Measurements from ENCODE around the gene MEGF6. TPM values are rescaled to one million over a fixed set of nuclear protein-coding genes. Genes with fewer than 3 reads are reported as not detected.

Gene MEGF6
- total RNA-seq, 2 donors from 2014 or later = 273 to 304 TPM

DNA sequence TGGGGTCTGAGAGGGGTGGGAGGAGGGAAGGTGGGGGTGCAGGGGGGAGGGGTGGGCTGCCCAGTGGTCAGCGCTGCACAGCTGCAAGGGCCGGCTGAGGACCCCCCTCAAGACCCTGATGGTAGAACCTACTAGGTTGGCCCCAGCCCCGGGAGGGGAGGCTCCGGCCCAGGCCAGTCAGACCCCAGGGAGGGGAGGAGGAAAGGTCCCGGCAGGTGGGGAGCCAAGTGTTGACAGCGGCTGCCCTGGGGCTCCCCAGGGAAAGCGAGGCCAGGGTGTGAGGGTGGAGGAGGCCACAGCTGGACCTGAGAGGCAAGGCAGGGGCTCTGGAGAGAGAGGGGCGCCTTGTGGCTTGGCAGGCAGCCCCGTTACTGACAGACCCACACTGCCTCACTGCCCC is 31.1 kb downstream of the MEGF6 start:
- ATAC-seq (ENCODE audit: insufficient number of reproducible peaks, low FRiP score, low read depth) (no peak), DNase-seq (ENCODE audit: low spot score) (no peak)
- Histone ChIP-seq H3K9me3 (no peaks in the 10 kb centered on the region), H3K4me1 (ENCODE audit: control insufficient read depth in 1 of 2, low read depth in 2 of 2) (peaks cover 9 to 17% of the 10 kb centered on the region in 2 donors), H3K27ac (no peak overlapping the region), H3K36me3 (no peaks in the 10 kb centered on the region), H3K27me3 (replicated peaks; ENCODE audit: insufficient read depth) (no peaks in the 10 kb centered on the region), H3K4me3 (no peak overlapping the region)
- TF ChIP-seq, protein P1, sequence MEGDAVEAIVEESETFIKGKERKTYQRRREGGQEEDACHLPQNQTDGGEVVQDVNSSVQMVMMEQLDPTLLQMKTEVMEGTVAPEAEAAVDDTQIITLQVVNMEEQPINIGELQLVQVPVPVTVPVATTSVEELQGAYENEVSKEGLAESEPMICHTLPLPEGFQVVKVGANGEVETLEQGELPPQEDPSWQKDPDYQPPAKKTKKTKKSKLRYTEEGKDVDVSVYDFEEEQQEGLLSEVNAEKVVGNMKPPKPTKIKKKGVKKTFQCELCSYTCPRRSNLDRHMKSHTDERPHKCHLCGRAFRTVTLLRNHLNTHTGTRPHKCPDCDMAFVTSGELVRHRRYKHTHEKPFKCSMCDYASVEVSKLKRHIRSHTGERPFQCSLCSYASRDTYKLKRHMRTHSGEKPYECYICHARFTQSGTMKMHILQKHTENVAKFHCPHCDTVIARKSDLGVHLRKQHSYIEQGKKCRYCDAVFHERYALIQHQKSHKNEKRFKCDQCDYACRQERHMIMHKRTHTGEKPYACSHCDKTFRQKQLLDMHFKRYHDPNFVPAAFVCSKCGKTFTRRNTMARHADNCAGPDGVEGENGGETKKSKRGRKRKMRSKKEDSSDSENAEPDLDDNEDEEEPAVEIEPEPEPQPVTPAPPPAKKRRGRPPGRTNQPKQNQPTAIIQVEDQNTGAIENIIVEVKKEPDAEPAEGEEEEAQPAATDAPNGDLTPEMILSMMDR (IDR thresholded peaks at IDR 0.05) = no peak

DNA sequence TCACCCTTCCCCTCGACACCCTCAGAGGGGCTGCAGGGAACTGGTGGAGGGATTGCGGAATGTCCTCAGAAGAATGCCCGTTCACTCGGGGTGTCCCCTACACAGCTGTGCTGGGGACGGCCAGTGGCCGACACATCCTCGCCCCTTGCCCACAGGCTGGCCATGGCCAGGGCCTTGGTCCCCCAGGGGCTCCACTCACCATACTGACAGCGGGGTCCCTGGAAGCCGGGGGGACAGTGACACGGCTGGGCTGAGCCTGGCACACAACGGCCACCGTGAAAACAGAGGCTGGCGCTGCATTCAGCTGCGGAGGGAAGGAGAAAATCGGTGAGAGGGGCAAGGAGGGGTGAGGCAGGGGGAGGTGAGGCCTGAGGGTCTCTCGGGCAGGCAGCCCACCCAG is 31.7 kb downstream of the MEGF6 start:
- H3K4me1 ChIP-seq (ENCODE audit: control insufficient read depth in 1 of 2, low read depth in 2 of 2) = peaks cover 9 to 17% of the 10 kb centered on the region in 2 donors
- H3K27ac ChIP-seq = no peak overlapping the region
- H3K27me3 ChIP-seq (replicated peaks; ENCODE audit: insufficient read depth) = no peaks in the 10 kb centered on the region
- H3K4me3 ChIP-seq = no peak overlapping the region
- no peak for ATAC-seq (ENCODE audit: insufficient number of reproducible peaks, low FRiP score, low read depth)
- DNase-seq (ENCODE audit: low spot score) = no peak
- H3K36me3 ChIP-seq = no peaks in the 10 kb centered on the region
- TF ChIP-seq, protein P1 (IDR thresholded peaks at IDR 0.05) = no peak
- H3K9me3 ChIP-seq = no peaks in the 10 kb centered on the region

DNA sequence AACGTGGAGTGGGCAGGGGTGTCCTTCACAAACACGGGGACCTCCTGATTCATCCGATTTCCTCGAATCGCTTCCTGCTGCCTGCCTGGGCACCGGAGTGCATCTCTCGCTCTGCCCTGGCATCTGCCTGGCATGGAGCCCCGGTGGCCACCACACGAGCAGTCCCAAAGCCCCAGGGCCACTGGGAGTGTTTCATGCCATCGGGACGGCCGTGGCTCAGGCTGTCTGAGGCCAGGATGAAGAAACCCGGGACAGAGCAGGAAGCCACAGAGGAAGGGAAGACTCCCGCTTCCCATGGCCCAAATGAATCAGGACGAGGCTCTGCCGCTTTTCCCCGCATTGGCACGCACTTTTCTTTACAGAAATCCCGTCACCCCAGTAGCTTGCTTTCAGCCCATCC is 32.4 kb downstream of the MEGF6 start:
- ATAC-seq (ENCODE audit: insufficient number of reproducible peaks, low FRiP score, low read depth) = no peak

DNA sequence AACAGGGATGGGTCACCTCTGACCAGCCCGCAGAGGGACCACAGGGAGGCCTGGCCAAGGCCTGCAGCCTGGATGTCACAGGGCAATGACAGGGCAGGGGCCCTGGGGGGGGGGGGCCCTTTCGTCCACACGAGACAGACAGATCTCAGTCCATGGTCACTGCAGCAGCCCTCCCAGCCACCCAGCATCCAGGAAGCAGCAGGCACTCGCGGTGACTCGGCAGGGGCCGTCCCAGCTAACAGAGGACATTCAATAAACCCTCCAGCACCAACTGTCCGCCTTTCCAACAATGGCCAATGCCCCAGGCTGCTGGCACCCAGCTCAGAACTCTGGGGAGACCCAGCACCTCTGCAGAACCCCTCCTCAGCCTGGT is 32.9 kb downstream of the MEGF6 start:
- H3K9me3 ChIP-seq = no peaks in the 10 kb centered on the region
- no peak overlapping the region for H3K4me3 ChIP-seq

More for the DNA sequence above, 32.4 kb downstream of the MEGF6 start:
- Histone ChIP-seq H3K4me1 (ENCODE audit: control insufficient read depth in 1 of 2, low read depth in 2 of 2) (peaks cover 9 to 21% of the 10 kb centered on the region in 2 donors), H3K36me3 (no peaks in the 10 kb centered on the region), H3K27me3 (replicated peaks; ENCODE audit: insufficient read depth) (no peaks in the 10 kb centered on the region), H3K27ac (no peak overlapping the region), H3K9me3 (no peaks in the 10 kb centered on the region), H3K4me3 (no peak overlapping the region)
- DNase-seq (ENCODE audit: low spot score) = no peak
- TF ChIP-seq, protein P1 (IDR thresholded peaks at IDR 0.05) = no peak

DNA sequence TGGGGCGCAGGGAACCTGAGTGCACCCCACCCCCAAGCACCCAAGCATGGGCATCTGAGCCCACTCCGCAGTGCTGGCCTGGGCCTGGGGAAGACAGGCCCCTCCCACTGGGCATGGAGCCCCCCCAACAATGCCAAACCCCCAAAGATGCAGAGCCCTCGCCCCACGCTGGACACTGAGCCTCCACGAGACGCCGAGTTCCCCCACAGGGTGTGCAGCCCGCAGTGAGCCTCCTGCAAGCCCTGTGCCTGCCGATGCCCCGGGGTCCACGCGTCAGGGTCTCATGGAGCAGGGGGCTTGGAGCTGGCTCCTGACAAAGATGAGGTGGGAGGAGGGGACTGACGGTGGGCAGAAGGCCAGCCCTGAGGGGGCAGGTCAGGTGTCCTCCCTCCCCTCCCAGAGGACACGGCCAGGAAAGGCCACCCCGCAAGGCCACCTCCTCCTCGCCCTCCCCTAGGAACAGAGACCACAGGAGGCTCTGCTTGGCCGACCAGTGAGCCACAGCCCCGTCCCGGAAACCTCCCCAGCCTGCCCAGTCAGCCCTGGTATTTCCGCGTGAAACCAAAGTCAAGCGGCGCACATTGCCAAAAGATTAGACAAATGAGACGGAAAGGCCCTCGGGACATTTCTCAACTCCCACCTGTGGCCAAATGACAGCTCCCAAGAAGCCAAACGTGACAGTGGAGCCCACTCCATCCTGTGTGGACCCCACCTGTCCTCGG is 33.4 kb downstream of the MEGF6 start:
- Histone ChIP-seq H3K4me3 (peak overlapping the region; percentile 32), H3K36me3 (no peaks in the 10 kb centered on the region), H3K27ac (peak overlapping the region in 1 of 2 donors; percentile 44), H3K4me1 (ENCODE audit: control insufficient read depth in 1 of 2, low read depth in 2 of 2) (peaks cover 19 to 32% of the 10 kb centered on the region in 2 donors), H3K27me3 (replicated peaks; ENCODE audit: insufficient read depth) (no peaks in the 10 kb centered on the region), H3K9me3 (no peaks in the 10 kb centered on the region)
- TF ChIP-seq, protein P1 (IDR thresholded peaks at IDR 0.05) = no peak
- no peak for DNase-seq (ENCODE audit: low spot score)
- no peak for ATAC-seq (ENCODE audit: insufficient number of reproducible peaks, low FRiP score, low read depth)

More for the DNA sequence above, 32.9 kb downstream of the MEGF6 start:
- H3K27ac ChIP-seq = peak overlapping the region in 1 of 2 donors; percentile 44
- peaks cover 14 to 26% of the 10 kb centered on the region in 2 donors for H3K4me1 ChIP-seq (ENCODE audit: control insufficient read depth in 1 of 2, low read depth in 2 of 2)
- ATAC-seq (ENCODE audit: insufficient number of reproducible peaks, low FRiP score, low read depth) (no peak), DNase-seq (ENCODE audit: low spot score) (no peak)
- TF ChIP-seq, protein P1 (IDR thresholded peaks at IDR 0.05) = no peak
- no peaks in the 10 kb centered on the region for H3K27me3 ChIP-seq (replicated peaks; ENCODE audit: insufficient read depth)
- no peaks in the 10 kb centered on the region for H3K36me3 ChIP-seq

Measured in thoracic aorta (tissue), 2 donors.